ENCODE measurements around the gene RUNDC1. TPM values are rescaled to one million over a fixed set of nuclear protein-coding genes. Genes with fewer than 3 reads are reported as not detected.

The RUNDC1 gene
- polyA plus RNA-seq, 1 donor (not counting 4 experiments of a cell fraction or from before 2014, with no cell fraction given), result 11.1 TPM

- H3K36me3 ChIP-seq (ENCODE audit: control insufficient read depth in 2 of 2, extremely low read depth in 1 of 2, insufficient read depth in 2 of 2, low read length in 2 of 2), result no peaks in the 10 kb centered on the region
- no peak overlapping the region for H3K27ac ChIP-seq (ENCODE audit: control insufficient read depth, insufficient read depth, low read length)
- H3K4me3 ChIP-seq (ENCODE audit: control insufficient read depth in 2 of 3, extremely low read depth in 1 of 3, insufficient read depth in 2 of 3, low read depth in 1 of 3, low read length in 3 of 3), result no peak overlapping the region
- H3K27me3 ChIP-seq (ENCODE audit: control insufficient read depth, extremely low read depth, insufficient read depth, low read length), result peaks cover 17% of the 10 kb centered on the region
- no peaks in the 10 kb centered on the region for H3K9me3 ChIP-seq (ENCODE audit: control insufficient read depth, low read depth, low read length)
- H2AFZ ChIP-seq (ENCODE audit: control insufficient read depth, low read length), result no peak overlapping the region
- no peak overlapping the region for H3K9ac ChIP-seq (ENCODE audit: control insufficient read depth, extremely low read depth, insufficient read depth, low read length)
- dilution Hi-C loops (cut with MboI; ENCODE audit: extremely low pct_ligation_motif_present, low sequenced_read_pairs), result no loop called here
- H3K4me2 ChIP-seq (ENCODE audit: control insufficient read depth, extremely low read depth, insufficient read depth, low read depth, low read length), result no peak overlapping the region
- H3K79me2 ChIP-seq (ENCODE audit: control insufficient read depth, insufficient read depth, low read length), result peaks cover 3% of the 10 kb centered on the region
- H3K9me1 ChIP-seq (ENCODE audit: control insufficient read depth, extremely low read depth, insufficient read depth, low read length), result no peaks in the 10 kb centered on the region
- no peak for DNase-seq (ENCODE audit: low read depth, low spot score)
- no peak for TF ChIP-seq EZH2 (IDR thresholded peaks at IDR 0.05; ENCODE audit: low read length)
- TF ChIP-seq CTCF (optimal IDR thresholded peaks at IDR 0.05 in 1 of 3, IDR thresholded peaks at IDR 0.05 in 1 of 3, conservative IDR thresholded peaks at IDR 0.05 in 1 of 3; ENCODE audit: extremely low read depth in 1 of 3, insufficient read depth in 2 of 3, low read length in 3 of 3), result no peak
- no peaks in the 10 kb centered on the region for H4K20me1 ChIP-seq (ENCODE audit: control insufficient read depth, extremely low read depth, insufficient read depth, low read length)
- peaks cover 3% of the 10 kb centered on the region for H3K4me1 ChIP-seq (ENCODE audit: control insufficient read depth, extremely low read depth, insufficient read depth, low read length)
- no peak for FAIRE-seq
These were observed 46.2 kb downstream of the RUNDC1 start for GRCh38 chr17:43026595-43026994.

- H3K4me1 ChIP-seq (ENCODE audit: control insufficient read depth, extremely low read depth, insufficient read depth, low read length), result peaks cover 3% of the 10 kb centered on the region
- H3K4me3 ChIP-seq (ENCODE audit: control insufficient read depth in 2 of 3, extremely low read depth in 1 of 3, insufficient read depth in 2 of 3, low read depth in 1 of 3, low read length in 3 of 3), result no peak overlapping the region
- H3K9ac ChIP-seq (ENCODE audit: control insufficient read depth, extremely low read depth, insufficient read depth, low read length), result no peak overlapping the region
- no peak overlapping the region for H3K27ac ChIP-seq (ENCODE audit: control insufficient read depth, insufficient read depth, low read length)
- no peaks in the 10 kb centered on the region for H3K79me2 ChIP-seq (ENCODE audit: control insufficient read depth, insufficient read depth, low read length)
- FAIRE-seq, result no peak
- H3K36me3 ChIP-seq (ENCODE audit: control insufficient read depth in 2 of 2, extremely low read depth in 1 of 2, insufficient read depth in 2 of 2, low read length in 2 of 2), result no peaks in the 10 kb centered on the region
- H4K20me1 ChIP-seq (ENCODE audit: control insufficient read depth, extremely low read depth, insufficient read depth, low read length), result no peaks in the 10 kb centered on the region
- no peak for DNase-seq (ENCODE audit: low read depth, low spot score)
- no peaks in the 10 kb centered on the region for H3K9me3 ChIP-seq (ENCODE audit: control insufficient read depth, low read depth, low read length)
- H3K4me2 ChIP-seq (ENCODE audit: control insufficient read depth, extremely low read depth, insufficient read depth, low read depth, low read length), result no peak overlapping the region
- dilution Hi-C loops (cut with MboI; ENCODE audit: extremely low pct_ligation_motif_present, low sequenced_read_pairs), result no loop called here
- H3K9me1 ChIP-seq (ENCODE audit: control insufficient read depth, extremely low read depth, insufficient read depth, low read length), result no peaks in the 10 kb centered on the region
- H2AFZ ChIP-seq (ENCODE audit: control insufficient read depth, low read length), result no peak overlapping the region
- peaks cover 17% of the 10 kb centered on the region for H3K27me3 ChIP-seq (ENCODE audit: control insufficient read depth, extremely low read depth, insufficient read depth, low read length)
- TF ChIP-seq CTCF (optimal IDR thresholded peaks at IDR 0.05 in 1 of 3, IDR thresholded peaks at IDR 0.05 in 1 of 3, conservative IDR thresholded peaks at IDR 0.05 in 1 of 3; ENCODE audit: extremely low read depth in 1 of 3, insufficient read depth in 2 of 3, low read length in 3 of 3), result no peak
- no peak for TF ChIP-seq EZH2 (IDR thresholded peaks at IDR 0.05; ENCODE audit: low read length)
These were observed 47.0 kb downstream of the RUNDC1 start for GRCh38 chr17:43027091-43028032.

Data from keratinocyte (primary cell).